Cardiac fibroblast (primary cell): ENCODE results near the gene C2orf49.
A peak's percentile ranks its signal among the peaks of the same experiment; 100 is the strongest.

Experiments used
- DNase-seq, 2 donors: peaks; one replicate each; pipeline versions ENCODE4 v3.0.0 to v3.0.0-alpha.2; 2010; ENCODE audit warnings: low read depth in 2 of 2
- H3K4me3 ChIP-seq, 2 donors: replicated peaks in 1 of 2; 1 replicate in 1 of 2; 2 replicates in 1 of 2; pipeline ENCODE4 v1.5.1; 2011; ENCODE audit warnings: low read depth in 2 of 2, low read length in 2 of 2, mild to moderate bottlenecking in 2 of 2, moderate library complexity in 1 of 2
- TF ChIP-seq, protein P1 (sequence below): IDR thresholded peaks from one replicate; pipeline ENCODE4 v1.5.1; 2011; ENCODE audit warnings: low read depth, mild to moderate bottlenecking, low read length, inconsistent platforms

Gene C2orf49

DNA sequence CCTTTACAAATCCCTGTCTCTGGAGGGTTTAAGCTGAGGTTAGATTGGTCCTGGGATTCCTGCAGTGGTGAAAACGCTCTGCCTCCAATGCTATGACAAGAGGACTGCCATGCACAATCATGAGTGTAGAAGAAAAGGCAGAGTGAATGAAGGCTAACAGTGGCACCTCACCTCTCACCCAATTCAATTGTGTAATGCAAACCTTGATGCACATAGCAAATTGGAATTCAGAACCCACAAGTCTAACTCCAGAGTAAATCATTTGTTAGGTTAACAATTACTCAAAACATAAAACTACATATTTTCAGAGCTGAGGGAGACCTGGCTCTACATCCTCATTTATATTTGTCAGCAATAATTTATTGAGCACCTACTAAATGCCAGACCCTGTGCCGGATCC, 9.7 kb upstream of the C2orf49 start:
- TF ChIP-seq, protein P1, sequence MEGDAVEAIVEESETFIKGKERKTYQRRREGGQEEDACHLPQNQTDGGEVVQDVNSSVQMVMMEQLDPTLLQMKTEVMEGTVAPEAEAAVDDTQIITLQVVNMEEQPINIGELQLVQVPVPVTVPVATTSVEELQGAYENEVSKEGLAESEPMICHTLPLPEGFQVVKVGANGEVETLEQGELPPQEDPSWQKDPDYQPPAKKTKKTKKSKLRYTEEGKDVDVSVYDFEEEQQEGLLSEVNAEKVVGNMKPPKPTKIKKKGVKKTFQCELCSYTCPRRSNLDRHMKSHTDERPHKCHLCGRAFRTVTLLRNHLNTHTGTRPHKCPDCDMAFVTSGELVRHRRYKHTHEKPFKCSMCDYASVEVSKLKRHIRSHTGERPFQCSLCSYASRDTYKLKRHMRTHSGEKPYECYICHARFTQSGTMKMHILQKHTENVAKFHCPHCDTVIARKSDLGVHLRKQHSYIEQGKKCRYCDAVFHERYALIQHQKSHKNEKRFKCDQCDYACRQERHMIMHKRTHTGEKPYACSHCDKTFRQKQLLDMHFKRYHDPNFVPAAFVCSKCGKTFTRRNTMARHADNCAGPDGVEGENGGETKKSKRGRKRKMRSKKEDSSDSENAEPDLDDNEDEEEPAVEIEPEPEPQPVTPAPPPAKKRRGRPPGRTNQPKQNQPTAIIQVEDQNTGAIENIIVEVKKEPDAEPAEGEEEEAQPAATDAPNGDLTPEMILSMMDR: no peak
- DNase-seq: no peak
- H3K4me3 ChIP-seq: no peak overlapping the region

DNA sequence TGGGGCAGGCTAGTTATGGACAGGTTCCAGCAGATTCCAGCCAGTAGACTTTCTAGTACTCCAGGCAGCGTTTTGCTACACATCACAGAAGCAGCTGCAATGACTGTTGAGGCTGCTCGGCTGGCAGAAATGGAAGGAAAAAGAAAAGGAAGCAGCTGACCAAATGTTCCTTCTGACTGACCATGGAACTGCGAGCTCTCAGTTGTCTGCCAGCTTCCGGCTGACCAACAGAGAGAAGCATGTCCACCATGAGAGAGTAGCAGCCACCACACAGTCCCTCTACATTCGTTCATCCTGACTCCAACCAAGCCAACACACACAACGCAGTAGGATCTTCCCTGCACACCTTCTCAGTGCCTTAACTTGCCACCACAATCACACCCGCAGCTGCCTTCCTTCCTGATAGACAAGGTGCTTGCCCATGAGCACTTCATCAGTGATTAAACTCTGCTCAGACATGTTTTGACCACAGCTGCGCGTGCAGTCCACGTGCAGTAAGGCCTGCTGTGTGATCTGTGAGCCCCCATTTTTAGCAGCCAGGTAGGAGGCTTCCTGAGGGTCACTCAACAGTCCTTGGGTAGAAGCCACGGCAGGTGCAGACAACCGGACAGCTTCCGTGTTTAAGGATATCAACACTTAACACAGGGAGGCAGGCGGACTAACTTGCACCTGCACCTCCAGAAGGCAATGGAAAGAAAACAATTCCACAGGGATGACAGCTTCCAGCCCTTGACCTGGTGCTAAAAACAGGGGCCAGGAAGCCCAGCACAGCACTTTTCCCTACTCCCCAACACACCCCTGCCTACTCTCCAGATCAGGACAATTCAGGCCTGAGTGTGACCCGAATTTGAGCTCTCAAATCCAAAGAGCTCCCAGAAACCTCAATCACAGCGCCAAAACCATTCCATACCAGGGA, 8.8 kb upstream of the C2orf49 start:
- peak overlapping the region; percentile 64 to 69 for H3K4me3 ChIP-seq
- TF ChIP-seq, protein P1: no peak
- DNase-seq: peak; percentile 41 to 43

DNA sequence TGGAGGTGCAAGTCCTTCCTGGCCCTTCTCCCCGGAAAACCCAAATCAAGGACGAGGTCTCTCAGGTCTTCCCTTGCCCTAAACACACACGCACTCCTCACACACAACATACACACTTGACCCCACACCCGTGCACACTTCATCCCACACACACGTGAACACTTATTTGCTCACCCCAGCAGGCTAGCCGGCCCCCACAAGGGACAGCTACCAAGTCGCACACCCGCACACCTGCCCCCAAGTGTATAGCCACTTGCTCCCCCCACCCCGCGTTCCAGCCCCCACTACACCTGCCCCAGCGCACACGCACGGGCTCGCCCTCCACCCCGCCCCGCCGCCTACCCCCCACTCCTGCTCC, 8.2 kb upstream of the C2orf49 start:
- no peak for DNase-seq
- TF ChIP-seq, protein P1: no peak
- H3K4me3 ChIP-seq: peak overlapping the region; percentile 64 to 69

DNA sequence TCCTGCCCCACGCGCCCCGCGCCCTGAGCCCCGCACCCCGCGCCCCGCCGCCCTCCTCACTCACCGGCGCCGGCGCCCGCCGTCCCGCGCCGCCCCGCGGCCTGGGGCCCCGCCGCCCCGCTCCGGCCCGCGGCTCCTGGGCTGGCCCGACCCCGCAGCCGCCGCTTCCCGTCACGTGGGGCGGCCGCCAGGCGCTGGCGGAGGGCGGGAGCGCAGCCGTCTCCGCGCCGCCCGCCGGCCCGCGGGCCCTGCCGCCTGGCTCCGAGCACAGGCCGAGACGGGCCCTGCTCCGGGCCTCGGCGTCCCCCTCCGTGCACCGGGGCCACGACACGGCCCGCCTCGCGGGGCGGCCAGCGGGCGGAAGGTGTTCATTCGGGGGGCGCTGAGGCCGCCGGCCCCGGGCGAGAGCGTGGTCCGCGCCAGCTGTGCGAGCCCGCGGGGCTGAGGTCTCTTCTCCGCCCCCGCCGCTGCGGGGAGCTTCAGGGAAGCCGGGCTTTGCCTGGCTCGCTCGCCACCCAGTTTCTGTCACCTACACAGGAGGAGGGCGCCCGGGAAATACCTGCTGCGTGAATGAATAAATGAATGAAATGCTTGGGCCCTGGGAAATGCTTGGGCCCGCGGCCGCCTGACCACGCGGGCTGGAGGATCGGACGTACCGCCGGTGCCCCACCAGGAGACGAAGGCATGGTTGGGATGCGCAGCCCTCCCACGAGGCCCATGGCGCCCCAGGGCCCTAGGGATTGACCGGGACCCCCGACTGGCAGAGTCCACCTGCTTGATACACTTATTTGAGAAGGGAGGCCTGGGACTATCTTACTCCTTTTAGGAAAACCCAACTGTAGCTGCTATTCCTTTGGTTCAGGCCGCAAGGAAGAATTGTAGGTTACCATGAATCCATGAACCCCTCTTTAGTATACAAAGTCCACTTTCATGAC, 7.5 kb upstream of the C2orf49 start, which contains the start of gene TGFBRAP1:
TGFBRAP1 (minus strand) TSS at position 175 of the 935 bp plus-strand sequence. CDS start 21,434 bp downstream, outside the sequence.
- TF ChIP-seq, protein P1: no peak
- peak in 1 of 2 donors; percentile 60 for DNase-seq

DNA sequence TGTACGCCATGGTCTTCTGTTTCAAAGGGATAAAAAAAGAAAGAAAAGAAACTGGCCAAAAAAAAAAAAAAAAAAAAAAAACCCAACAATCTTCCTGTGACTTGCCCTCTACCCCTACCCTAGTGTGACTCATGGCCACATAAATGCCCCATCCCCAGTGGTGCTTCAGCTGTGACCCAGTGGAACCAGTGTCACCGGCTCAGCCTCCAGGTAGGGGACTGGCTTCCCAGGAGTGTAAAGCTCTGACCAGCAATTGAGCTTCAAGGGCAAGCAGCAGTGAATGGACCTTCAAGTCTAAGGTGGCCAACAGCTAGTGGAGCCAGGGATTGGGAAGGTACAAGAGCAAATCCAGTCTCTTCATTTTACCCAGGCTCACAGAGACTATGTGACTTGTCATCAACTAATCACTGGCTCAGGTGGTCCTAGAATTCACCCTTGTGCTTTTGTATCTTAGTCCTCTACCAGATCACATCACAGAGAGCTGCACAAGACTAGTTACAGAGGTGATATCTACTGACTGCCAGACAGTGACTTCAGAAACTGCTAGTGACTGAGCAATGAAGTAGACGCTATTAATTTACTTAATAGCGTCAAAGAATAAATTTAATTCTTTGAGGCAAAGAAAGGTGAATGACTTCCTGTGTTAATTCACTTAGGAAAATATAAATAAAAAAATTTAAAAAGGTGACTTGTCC, 6.5 kb upstream of the C2orf49 start:
- no peak for DNase-seq
- TF ChIP-seq, protein P1: no peak

More for the DNA sequence above, 7.5 kb upstream of the C2orf49 start, which contains the start of gene TGFBRAP1:
- H3K4me3 ChIP-seq: peak within 1 kb of the TSS; percentile 64 to 69

DNA sequence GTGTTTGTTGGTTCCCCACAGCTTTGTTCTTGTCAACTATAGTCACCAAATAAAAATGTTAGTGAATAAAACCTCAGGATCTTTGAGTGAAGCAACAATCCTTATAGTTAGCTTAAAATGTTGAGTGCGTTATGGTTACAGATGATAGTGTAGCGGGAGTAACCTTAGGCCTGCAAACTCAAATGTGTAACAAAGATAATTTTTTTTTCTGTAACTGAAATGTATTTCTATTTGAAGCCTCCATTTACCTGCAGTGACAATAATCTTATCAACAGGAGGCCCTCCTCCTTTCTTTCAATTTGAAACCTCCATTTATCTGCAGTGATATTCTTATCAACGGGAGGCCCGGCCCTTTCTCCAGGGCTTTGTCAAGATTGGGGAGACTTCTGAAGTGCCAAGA, 3.1 kb upstream of the C2orf49 start:
- TF ChIP-seq, protein P1: no peak
- no peak overlapping the region for H3K4me3 ChIP-seq
- DNase-seq: no peak

More for the DNA sequence above, 6.5 kb upstream of the C2orf49 start:
- no peak overlapping the region for H3K4me3 ChIP-seq
